ENCODE measurements around the gene MTM1. TPM values are rescaled to one million over a fixed set of nuclear protein-coding genes. Genes with fewer than 3 reads are reported as not detected.

Gene MTM1
- total and polyA plus RNA-seq, 12 donors: 2.4 to 14.0 (median 10.2) TPM

DNA sequence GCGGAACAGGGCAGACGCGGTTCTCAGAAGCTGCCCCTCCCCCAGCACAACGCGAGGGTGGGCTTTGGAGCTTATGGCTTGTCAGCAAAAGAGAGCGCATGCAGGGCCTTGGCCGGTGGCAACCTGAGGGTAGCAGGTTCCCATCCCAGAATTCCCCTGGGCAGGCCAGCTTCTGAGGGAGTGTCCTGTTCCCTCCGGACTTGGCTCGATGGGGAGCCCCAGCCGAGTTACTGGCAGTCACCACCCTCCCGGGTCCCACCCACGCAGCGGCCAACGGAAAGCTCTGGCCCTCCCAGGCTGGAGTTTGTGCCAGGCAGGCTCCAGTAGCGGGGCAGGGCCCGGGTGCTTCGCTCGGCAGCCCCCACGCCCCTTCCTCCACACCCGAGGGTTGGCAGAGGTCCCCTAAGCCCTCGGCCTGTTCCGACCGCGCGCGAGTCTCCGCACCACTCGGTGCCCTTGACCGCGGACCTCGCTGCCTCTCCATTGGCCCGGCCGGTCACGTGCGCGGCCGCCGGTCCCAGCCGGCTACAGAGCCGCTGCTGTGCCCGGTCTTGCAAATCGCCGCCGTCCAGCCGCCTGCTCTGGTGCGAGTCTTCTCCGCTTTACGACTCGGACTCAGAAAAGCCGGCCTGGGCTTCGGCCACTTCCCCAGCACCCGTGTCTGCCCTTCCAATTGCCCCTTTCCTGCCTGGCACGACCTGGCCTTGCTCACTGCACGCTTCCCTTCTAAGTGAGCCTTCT is 20.9 kb upstream of the MTM1 start:
- H3K4me1 ChIP-seq: peaks cover 0 to 43% (median 11%) of the 10 kb centered on the region in 9 donors
- DNase-seq (peak; percentile 57 to 75), ATAC-seq (peak; percentile 85 to 93 (median 90))
- H3K36me3 ChIP-seq: no peaks in the 10 kb centered on the region
- TF ChIP-seq, protein P1, sequence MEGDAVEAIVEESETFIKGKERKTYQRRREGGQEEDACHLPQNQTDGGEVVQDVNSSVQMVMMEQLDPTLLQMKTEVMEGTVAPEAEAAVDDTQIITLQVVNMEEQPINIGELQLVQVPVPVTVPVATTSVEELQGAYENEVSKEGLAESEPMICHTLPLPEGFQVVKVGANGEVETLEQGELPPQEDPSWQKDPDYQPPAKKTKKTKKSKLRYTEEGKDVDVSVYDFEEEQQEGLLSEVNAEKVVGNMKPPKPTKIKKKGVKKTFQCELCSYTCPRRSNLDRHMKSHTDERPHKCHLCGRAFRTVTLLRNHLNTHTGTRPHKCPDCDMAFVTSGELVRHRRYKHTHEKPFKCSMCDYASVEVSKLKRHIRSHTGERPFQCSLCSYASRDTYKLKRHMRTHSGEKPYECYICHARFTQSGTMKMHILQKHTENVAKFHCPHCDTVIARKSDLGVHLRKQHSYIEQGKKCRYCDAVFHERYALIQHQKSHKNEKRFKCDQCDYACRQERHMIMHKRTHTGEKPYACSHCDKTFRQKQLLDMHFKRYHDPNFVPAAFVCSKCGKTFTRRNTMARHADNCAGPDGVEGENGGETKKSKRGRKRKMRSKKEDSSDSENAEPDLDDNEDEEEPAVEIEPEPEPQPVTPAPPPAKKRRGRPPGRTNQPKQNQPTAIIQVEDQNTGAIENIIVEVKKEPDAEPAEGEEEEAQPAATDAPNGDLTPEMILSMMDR (IDR thresholded peaks at IDR 0.05): no peak
- H3K9me3 ChIP-seq: no peaks in the 10 kb centered on the region
- H3K4me3 ChIP-seq: peak overlapping the region in 9 of 10 donors; percentile 9 to 55 (median 42)
- intact Hi-C loops (cut with DNase I): loop anchor here in 1 of 10 donors (5.0 kb wide), 2 partner anchors 40 kb away; no protein-coding TSS in a partner anchor
- 8 to 10% methylated on average over 39 to 54 of the region's 54 CpGs for WGBS, 2 donors
- H3K27me3 ChIP-seq: peaks cover 0 to 4% (median 0%) of the 10 kb centered on the region in 7 donors
- peak overlapping the region; percentile 66 to 88 (median 76) for H3K27ac ChIP-seq

DNA sequence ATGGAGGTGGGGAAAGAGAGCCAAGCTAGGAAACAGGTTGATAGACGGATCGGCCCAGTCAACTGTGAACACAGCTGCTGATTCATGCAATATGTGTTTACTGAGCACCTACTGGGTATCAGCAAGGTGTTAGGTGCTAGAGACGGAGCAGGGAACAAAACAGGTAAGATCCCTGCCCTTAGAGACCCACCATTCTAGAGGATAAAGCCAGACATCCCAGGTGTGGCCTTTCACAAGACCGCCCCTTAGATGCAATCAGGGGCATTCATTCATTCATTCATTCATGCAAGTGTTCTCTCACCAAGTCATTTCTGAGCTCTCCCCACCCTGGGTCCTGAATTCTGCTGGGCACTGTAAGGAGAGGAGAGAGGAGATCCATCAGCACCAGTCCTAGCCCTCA is 20.2 kb upstream of the MTM1 start:
- Histone ChIP-seq H3K27ac (peak overlapping the region in 8 of 10 donors; percentile 66 to 88 (median 79)), H3K36me3 (no peaks in the 10 kb centered on the region), H3K4me1 (peaks cover 0 to 38% (median 11%) of the 10 kb centered on the region in 9 donors), H3K27me3 (peaks cover 0 to 3% (median 0%) of the 10 kb centered on the region in 7 donors), H3K4me3 (peak overlapping the region in 5 of 10 donors; percentile 22 to 55 (median 47)), H3K9me3 (no peaks in the 10 kb centered on the region)
- intact Hi-C loops (cut with DNase I): loop anchor here in 1 of 10 donors (5.0 kb wide), 2 partner anchors 39 to 41 kb away; no protein-coding TSS in a partner anchor
- 83 to 88% methylated on average over 4 of the region's 4 CpGs for WGBS, 2 donors
- no peak for DNase-seq
- no peak for ATAC-seq
- TF ChIP-seq, protein P1 (IDR thresholded peaks at IDR 0.05): no peak

DNA sequence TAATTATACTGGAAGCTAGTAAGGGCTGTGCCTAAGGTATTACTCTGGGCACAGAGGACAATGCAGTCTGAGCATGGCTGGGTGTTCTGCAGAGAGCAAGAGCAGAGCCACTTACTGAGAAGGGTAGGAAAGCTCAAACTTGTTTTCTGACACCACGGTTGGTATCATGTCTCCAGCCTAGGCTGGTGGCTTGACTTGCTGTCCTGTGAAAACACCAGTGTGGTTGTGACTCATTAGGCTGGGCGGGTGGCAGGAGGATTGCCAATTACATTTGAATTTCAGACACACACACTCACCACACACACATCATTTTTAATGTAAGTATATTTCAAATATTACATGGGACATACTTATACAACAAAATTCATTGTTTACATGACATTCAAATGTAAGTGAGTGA is 19.7 kb upstream of the MTM1 start:
- TF ChIP-seq, protein P1 (IDR thresholded peaks at IDR 0.05): no peak
- Histone ChIP-seq H3K27me3 (no peaks in the 10 kb centered on the region), H3K9me3 (no peaks in the 10 kb centered on the region), H3K27ac (no peak overlapping the region), H3K4me1 (peaks cover 0 to 35% (median 11%) of the 10 kb centered on the region in 9 donors), H3K36me3 (no peaks in the 10 kb centered on the region), H3K4me3 (no peak overlapping the region)
- DNase-seq (no peak), ATAC-seq (no peak)
- intact Hi-C loops (cut with DNase I): loop anchor here in 1 of 10 donors (5.0 kb wide), 2 partner anchors 39 to 41 kb away; no protein-coding TSS in a partner anchor
- WGBS, 2 donors: 87 to 92% methylated on average over 2 of the region's 2 CpGs

DNA sequence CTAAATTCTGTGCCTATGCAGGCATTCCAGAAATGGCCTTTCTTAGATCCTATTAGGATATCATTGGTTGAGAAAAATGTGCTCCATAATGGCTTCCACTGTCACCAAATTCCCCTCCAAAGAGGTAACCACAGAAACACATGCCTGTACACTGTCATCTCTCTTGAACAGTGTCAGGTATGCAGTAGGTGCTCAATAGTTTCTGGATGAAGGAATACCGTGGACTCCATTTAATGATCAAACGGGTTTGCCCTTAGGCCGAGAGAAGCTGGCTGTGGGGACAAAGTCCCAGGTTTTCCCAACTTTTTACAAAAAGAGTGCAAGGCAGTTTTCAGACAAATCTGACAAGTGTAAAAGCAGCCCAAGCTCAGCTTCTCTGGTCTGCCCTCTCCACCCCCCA is 16.5 kb upstream of the MTM1 start:
- intact Hi-C loops (cut with DNase I): no loop called here
- Histone ChIP-seq H3K27me3 (no peaks in the 10 kb centered on the region), H3K9me3 (no peaks in the 10 kb centered on the region), H3K36me3 (no peaks in the 10 kb centered on the region), H3K27ac (no peak overlapping the region), H3K4me1 (peaks cover 0 to 15% (median 3%) of the 10 kb centered on the region in 9 donors), H3K4me3 (no peak overlapping the region)
- 98 to 99% methylated on average over 3 of the region's 3 CpGs for WGBS, 2 donors
- ATAC-seq (no peak), DNase-seq (no peak)
- TF ChIP-seq, protein P1 (IDR thresholded peaks at IDR 0.05): no peak
